AG09309 (cell line): ENCODE data around the gene POLN.

Experiments used
- DNase-seq: peaks from one replicate; pipeline ENCODE4 v3.0.0-alpha.2; 2010; ENCODE audit warnings: low read depth
- H3K4me3 ChIP-seq: 2 replicates; pipeline ENCODE4 v1.5.1; 2011; ENCODE audit warnings: mild to moderate bottlenecking, low read depth, low read length, moderate library complexity; ENCODE audit not compliant: control insufficient read depth
- CTCF ChIP-seq: IDR thresholded peaks from 2 replicates; pipeline ENCODE4 v1.5.1; 2011; ENCODE audit warnings: mild to moderate bottlenecking, low read depth, low read length, inconsistent platforms; ENCODE audit not compliant: insufficient read depth, control insufficient read depth; ENCODE audit errors: missing control alignments

POLN gene

GRCh38 chr4:2074588-2074987 lies 167.3 kb downstream of the POLN start:
- DNase-seq: no peak
- H3K4me3 ChIP-seq: no peak overlapping the region
- no peak for TF ChIP-seq CTCF

- no peak overlapping the region for H3K4me3 ChIP-seq
- no peak for DNase-seq
- no peak for TF ChIP-seq CTCF
These were observed 168.0 kb downstream of the POLN start for GRCh38 chr4:2073808-2074481.

- no peak for DNase-seq
- TF ChIP-seq CTCF: no peak
- H3K4me3 ChIP-seq: no peak overlapping the region
These were observed 168.7 kb downstream of the POLN start for GRCh38 chr4:2072971-2073807.

- no peak for DNase-seq
- no peak overlapping the region for H3K4me3 ChIP-seq
- no peak for TF ChIP-seq CTCF
These were observed 169.7 kb downstream of the POLN start for GRCh38 chr4:2071912-2072867.

DNA sequence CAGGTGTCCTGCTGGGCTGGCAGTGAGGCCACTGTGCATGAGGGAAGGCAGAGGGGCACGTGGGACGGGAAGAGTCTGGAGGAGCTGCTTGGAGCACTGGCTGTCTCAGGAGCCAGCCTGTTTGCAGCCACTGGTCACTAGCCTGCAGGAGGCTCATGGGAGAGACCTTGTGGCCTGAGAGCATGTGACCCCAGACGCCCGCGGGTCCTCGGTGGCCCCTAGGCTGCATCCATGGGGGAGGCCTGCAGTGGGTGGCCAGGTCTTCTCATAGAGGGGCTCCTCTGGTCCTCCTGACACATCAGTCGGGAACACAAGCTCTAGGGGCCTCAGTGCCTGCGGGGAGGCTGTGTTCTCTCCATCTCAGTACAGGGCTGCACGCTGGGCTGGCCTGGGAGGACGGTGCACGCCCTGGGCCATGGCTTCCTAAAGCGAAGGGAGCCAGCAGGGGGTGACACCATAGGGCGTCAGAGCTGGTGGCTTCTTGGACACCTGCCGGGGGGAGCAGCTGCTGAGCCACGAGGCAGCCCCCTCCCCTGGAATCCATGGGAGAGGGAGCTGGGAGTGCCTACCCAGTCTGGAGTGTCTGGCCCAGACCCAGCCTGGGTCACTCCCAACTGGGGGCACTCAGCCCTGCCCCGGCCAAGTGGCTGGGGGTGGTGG lies 170.5 kb downstream of the POLN start:
- no peak overlapping the region for H3K4me3 ChIP-seq
- DNase-seq: no peak
- no peak for TF ChIP-seq CTCF

DNA sequence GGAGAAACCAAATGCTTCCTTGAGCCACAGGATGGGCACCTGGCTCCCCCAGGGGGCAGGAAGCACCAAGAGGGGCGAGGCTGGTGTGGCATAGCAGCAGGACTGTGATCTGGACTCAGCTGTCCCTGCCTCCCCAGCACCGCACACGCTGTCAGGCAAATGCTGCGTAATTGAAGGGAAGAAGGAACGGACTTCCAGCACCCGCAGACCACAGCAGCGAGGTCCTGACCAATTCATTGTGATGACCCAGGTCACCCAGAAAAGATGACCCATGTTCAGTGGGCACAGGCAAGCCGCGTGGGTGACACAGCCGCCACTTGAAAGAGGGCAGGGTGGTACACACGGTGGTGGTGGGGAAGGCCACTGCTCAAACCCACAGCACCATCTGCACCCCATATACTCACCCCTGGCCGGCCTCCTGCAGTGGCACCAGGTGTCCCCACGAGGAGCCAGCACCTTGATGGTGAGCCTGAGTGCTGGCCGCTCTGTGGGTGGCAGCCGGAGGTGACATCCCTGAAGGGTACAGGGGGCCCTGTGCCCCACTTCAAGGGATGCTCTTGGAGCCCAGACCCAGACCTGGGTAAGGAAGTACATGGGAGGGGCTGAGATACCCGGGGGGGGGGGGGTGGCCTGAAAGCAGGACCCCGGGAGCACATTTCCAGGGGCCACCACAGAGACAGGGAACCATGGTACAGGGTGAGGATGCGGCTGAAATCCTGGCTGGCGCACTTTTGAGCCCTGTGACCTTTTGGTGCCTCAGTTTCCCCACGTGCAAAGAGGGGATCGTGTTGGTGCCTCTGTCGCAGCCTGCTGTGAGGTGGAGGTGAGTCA lies 171.3 kb downstream of the POLN start:
- H3K4me3 ChIP-seq: no peak overlapping the region
- TF ChIP-seq CTCF: no peak
- no peak for DNase-seq
